NCI-H2196 treated with DMSO at 0.1 percent for 48 hours (cell line): ENCODE results near the gene NFIA.

Experiments used
- DNase-seq: peaks from one replicate; lab custom pipeline; 2025; ENCODE audit not compliant: unreplicated experiment; lab: John Stamatoyannopoulos, UW

The NFIA gene

GRCh38 chr1:61387829-61388228, 305.5 kb downstream of the NFIA start:
- no peak for DNase-seq

- no peak for DNase-seq
Observed at GRCh38 chr1:61388566-61388965, 306.2 kb downstream of the NFIA start.

- DNase-seq = no peak
Observed at GRCh38 chr1:61389194-61389925, 307.0 kb downstream of the NFIA start.

- DNase-seq = no peak
Observed at GRCh38 chr1:61389926-61390845, 307.8 kb downstream of the NFIA start.

GRCh38 chr1:61391730-61392129, 309.4 kb downstream of the NFIA start:
- no peak for DNase-seq

GRCh38 chr1:61392409-61393242, 310.3 kb downstream of the NFIA start:
- DNase-seq = no peak

GRCh38 chr1:61393575-61393974, 311.2 kb downstream of the NFIA start:
- DNase-seq = no peak

- no peak for DNase-seq
Observed at GRCh38 chr1:61395146-61395800, 312.9 kb downstream of the NFIA start.

GRCh38 chr1:61397495-61397894, 315.1 kb downstream of the NFIA start:
- DNase-seq = no peak

GRCh38 chr1:61397935-61398334, 315.6 kb downstream of the NFIA start:
- no peak for DNase-seq

GRCh38 chr1:61399199-61399598, 316.8 kb downstream of the NFIA start:
- no peak for DNase-seq

GRCh38 chr1:61400131-61400770, 317.9 kb downstream of the NFIA start:
- no peak for DNase-seq

- DNase-seq = no peak
Observed at GRCh38 chr1:61400997-61401396, 318.6 kb downstream of the NFIA start.

GRCh38 chr1:61403679-61404596, 321.6 kb downstream of the NFIA start:
- DNase-seq = no peak

GRCh38 chr1:61404597-61405376, 322.4 kb downstream of the NFIA start:
- no peak for DNase-seq

- no peak for DNase-seq
Observed at GRCh38 chr1:61406467-61406866, 324.1 kb downstream of the NFIA start.

GRCh38 chr1:61412601-61413000, 330.2 kb downstream of the NFIA start:
- DNase-seq = no peak

- DNase-seq = no peak
Observed at GRCh38 chr1:61419196-61419595, 336.8 kb downstream of the NFIA start.
